ENCODE results near the gene OSBPL6.

The OSBPL6 gene

GRCh38 chr2:178324077-178324476, 129.8 kb downstream of the OSBPL6 start:
- H3K79me2 ChIP-seq (ENCODE audit: insufficient read depth, low read depth), result no peaks in the 10 kb centered on the region
- H3K4me2 ChIP-seq, result no peak overlapping the region
- H3K9ac ChIP-seq, result no peak overlapping the region
- H3K4me3 ChIP-seq (IDR thresholded peaks at IDR 0.05; ENCODE audit: insufficient read depth, low read depth, low read length), result no peak overlapping the region
- TF ChIP-seq CTCF (conservative IDR thresholded peaks at IDR 0.05; ENCODE audit: low read depth, low read length), result no peak
- no peak overlapping the region for H3K27ac ChIP-seq
- peaks cover 40% of the 10 kb centered on the region for H3K4me1 ChIP-seq (ENCODE audit: low read depth, poor library complexity, severe bottlenecking)
- H2AFZ ChIP-seq (ENCODE audit: low read depth), result no peak overlapping the region
- H3K27me3 ChIP-seq (ENCODE audit: insufficient read depth, low read depth), result no peaks in the 10 kb centered on the region
- no peaks in the 10 kb centered on the region for H3K36me3 ChIP-seq (ENCODE audit: insufficient read depth)
- no peaks in the 10 kb centered on the region for H4K20me1 ChIP-seq (ENCODE audit: insufficient read depth)

- Histone ChIP-seq H3K79me2 (ENCODE audit: insufficient read depth, low read depth) (no peaks in the 10 kb centered on the region), H3K4me1 (ENCODE audit: low read depth, poor library complexity, severe bottlenecking) (peaks cover 52% of the 10 kb centered on the region), H2AFZ (ENCODE audit: low read depth) (no peak overlapping the region), H3K36me3 (ENCODE audit: insufficient read depth) (no peaks in the 10 kb centered on the region), H3K27ac (no peak overlapping the region), H3K27me3 (ENCODE audit: insufficient read depth, low read depth) (no peaks in the 10 kb centered on the region), H3K4me3 (IDR thresholded peaks at IDR 0.05; ENCODE audit: insufficient read depth, low read depth, low read length) (no peak overlapping the region), H3K9ac (no peak overlapping the region), H3K4me2 (no peak overlapping the region; the same call in 1 of the 2 replicates), H4K20me1 (ENCODE audit: insufficient read depth) (no peaks in the 10 kb centered on the region)
- TF ChIP-seq CTCF (conservative IDR thresholded peaks at IDR 0.05; ENCODE audit: low read depth, low read length), result no peak
Measured at GRCh38 chr2:178325268-178325667, 131.0 kb downstream of the OSBPL6 start.

GRCh38 chr2:178327516-178327915, 133.2 kb downstream of the OSBPL6 start:
- Histone ChIP-seq H3K4me2 (peak overlapping the region; percentile 91), H3K36me3 (ENCODE audit: insufficient read depth) (no peaks in the 10 kb centered on the region), H3K27ac (peak overlapping the region; percentile 83), H3K4me3 (IDR thresholded peaks at IDR 0.05; ENCODE audit: insufficient read depth, low read depth, low read length) (no peak overlapping the region), H3K4me1 (ENCODE audit: low read depth, poor library complexity, severe bottlenecking) (peaks cover 75% of the 10 kb centered on the region), H3K9ac (peak overlapping the region; percentile 38; the same call in 1 of the 2 replicates), H4K20me1 (ENCODE audit: insufficient read depth) (no peaks in the 10 kb centered on the region), H2AFZ (ENCODE audit: low read depth) (peak overlapping the region; percentile 50; the same call in 1 of the 2 replicates), H3K79me2 (ENCODE audit: insufficient read depth, low read depth) (no peaks in the 10 kb centered on the region), H3K27me3 (ENCODE audit: insufficient read depth, low read depth) (no peaks in the 10 kb centered on the region)
- no peak for TF ChIP-seq CTCF (conservative IDR thresholded peaks at IDR 0.05; ENCODE audit: low read depth, low read length)

- peaks cover 80% of the 10 kb centered on the region for H3K4me1 ChIP-seq (ENCODE audit: low read depth, poor library complexity, severe bottlenecking)
- no peaks in the 10 kb centered on the region for H3K27me3 ChIP-seq (ENCODE audit: insufficient read depth, low read depth)
- H3K27ac ChIP-seq, result peak overlapping the region; percentile 83
- H3K9ac ChIP-seq, result peak overlapping the region; percentile 38; the same call in 1 of the 2 replicates
- no peak for TF ChIP-seq CTCF (conservative IDR thresholded peaks at IDR 0.05; ENCODE audit: low read depth, low read length)
- no peak overlapping the region for H3K4me3 ChIP-seq (IDR thresholded peaks at IDR 0.05; ENCODE audit: insufficient read depth, low read depth, low read length)
- H3K79me2 ChIP-seq (ENCODE audit: insufficient read depth, low read depth), result no peaks in the 10 kb centered on the region
- H4K20me1 ChIP-seq (ENCODE audit: insufficient read depth), result no peaks in the 10 kb centered on the region
- peak overlapping the region; percentile 50 for H2AFZ ChIP-seq (ENCODE audit: low read depth)
- H3K4me2 ChIP-seq, result peak overlapping the region; percentile 91
- no peaks in the 10 kb centered on the region for H3K36me3 ChIP-seq (ENCODE audit: insufficient read depth)
Measured at GRCh38 chr2:178328037-178328436, 133.7 kb downstream of the OSBPL6 start.

Measured in KMS-11 (cell line).